ENCODE measurements around the gene CDK18. TPM values are rescaled to one million over a fixed set of nuclear protein-coding genes. Genes with fewer than 3 reads are reported as not detected.

Gene CDK18
- polyA plus RNA-seq, 1 donor (not counting 4 experiments of a cell fraction or from before 2014, with no cell fraction given) = 10.9 TPM

- peaks cover 0 to 7% of the 10 kb centered on the region in 2 experiments for H3K36me3 ChIP-seq (ENCODE audit: control insufficient read depth in 2 of 2, extremely low read depth in 1 of 2, insufficient read depth in 2 of 2, low read length in 2 of 2)
- H3K27me3 ChIP-seq (ENCODE audit: control insufficient read depth, extremely low read depth, insufficient read depth, low read length) = no peaks in the 10 kb centered on the region
- dilution Hi-C loops (cut with MboI; ENCODE audit: extremely low pct_ligation_motif_present, low sequenced_read_pairs) = no loop called here
- no peak overlapping the region for H3K4me2 ChIP-seq (ENCODE audit: control insufficient read depth, extremely low read depth, insufficient read depth, low read depth, low read length)
- DNase-seq (ENCODE audit: low read depth, low spot score) = no peak
- H3K9me1 ChIP-seq (ENCODE audit: control insufficient read depth, extremely low read depth, insufficient read depth, low read length) = no peaks in the 10 kb centered on the region
- peaks cover 2% of the 10 kb centered on the region for H3K79me2 ChIP-seq (ENCODE audit: control insufficient read depth, insufficient read depth, low read length)
- no peak for FAIRE-seq
- no peaks in the 10 kb centered on the region for H3K9me3 ChIP-seq (ENCODE audit: control insufficient read depth, low read depth, low read length)
- no peak overlapping the region for H3K4me3 ChIP-seq (ENCODE audit: control insufficient read depth in 2 of 3, extremely low read depth in 1 of 3, insufficient read depth in 2 of 3, low read depth in 1 of 3, low read length in 3 of 3)
- H3K4me1 ChIP-seq (ENCODE audit: control insufficient read depth, extremely low read depth, insufficient read depth, low read length) = no peaks in the 10 kb centered on the region
- H4K20me1 ChIP-seq (ENCODE audit: control insufficient read depth, extremely low read depth, insufficient read depth, low read length) = no peaks in the 10 kb centered on the region
- no peak overlapping the region for H2AFZ ChIP-seq (ENCODE audit: control insufficient read depth, low read length)
- H3K9ac ChIP-seq (ENCODE audit: control insufficient read depth, extremely low read depth, insufficient read depth, low read length) = no peak overlapping the region
- TF ChIP-seq CTCF (optimal IDR thresholded peaks at IDR 0.05 in 1 of 3, IDR thresholded peaks at IDR 0.05 in 1 of 3, conservative IDR thresholded peaks at IDR 0.05 in 1 of 3; ENCODE audit: extremely low read depth in 1 of 3, insufficient read depth in 2 of 3, low read length in 3 of 3) (no peak), EZH2 (IDR thresholded peaks at IDR 0.05; ENCODE audit: low read length) (no peak)
- H3K27ac ChIP-seq (ENCODE audit: control insufficient read depth, insufficient read depth, low read length) = no peak overlapping the region
These were observed 7.9 kb downstream of the CDK18 start for GRCh38 chr1:205512059-205513045.

- peaks cover 0 to 5% of the 10 kb centered on the region in 2 experiments for H3K36me3 ChIP-seq (ENCODE audit: control insufficient read depth in 2 of 2, extremely low read depth in 1 of 2, insufficient read depth in 2 of 2, low read length in 2 of 2)
- DNase-seq (ENCODE audit: low read depth, low spot score) = no peak
- H3K4me3 ChIP-seq (ENCODE audit: control insufficient read depth in 2 of 3, extremely low read depth in 1 of 3, insufficient read depth in 2 of 3, low read depth in 1 of 3, low read length in 3 of 3) = no peak overlapping the region
- no peaks in the 10 kb centered on the region for H4K20me1 ChIP-seq (ENCODE audit: control insufficient read depth, extremely low read depth, insufficient read depth, low read length)
- H3K9me3 ChIP-seq (ENCODE audit: control insufficient read depth, low read depth, low read length) = no peaks in the 10 kb centered on the region
- H3K9me1 ChIP-seq (ENCODE audit: control insufficient read depth, extremely low read depth, insufficient read depth, low read length) = no peaks in the 10 kb centered on the region
- H3K27ac ChIP-seq (ENCODE audit: control insufficient read depth, insufficient read depth, low read length) = no peak overlapping the region
- no peak overlapping the region for H3K9ac ChIP-seq (ENCODE audit: control insufficient read depth, extremely low read depth, insufficient read depth, low read length)
- H3K79me2 ChIP-seq (ENCODE audit: control insufficient read depth, insufficient read depth, low read length) = no peaks in the 10 kb centered on the region
- dilution Hi-C loops (cut with MboI; ENCODE audit: extremely low pct_ligation_motif_present, low sequenced_read_pairs) = no loop called here
- no peaks in the 10 kb centered on the region for H3K4me1 ChIP-seq (ENCODE audit: control insufficient read depth, extremely low read depth, insufficient read depth, low read length)
- H3K4me2 ChIP-seq (ENCODE audit: control insufficient read depth, extremely low read depth, insufficient read depth, low read depth, low read length) = no peak overlapping the region
- no peaks in the 10 kb centered on the region for H3K27me3 ChIP-seq (ENCODE audit: control insufficient read depth, extremely low read depth, insufficient read depth, low read length)
- TF ChIP-seq CTCF (optimal IDR thresholded peaks at IDR 0.05 in 1 of 3, IDR thresholded peaks at IDR 0.05 in 1 of 3, conservative IDR thresholded peaks at IDR 0.05 in 1 of 3; ENCODE audit: extremely low read depth in 1 of 3, insufficient read depth in 2 of 3, low read length in 3 of 3) = no peak
- TF ChIP-seq EZH2 (IDR thresholded peaks at IDR 0.05; ENCODE audit: low read length) = no peak
- H2AFZ ChIP-seq (ENCODE audit: control insufficient read depth, low read length) = no peak overlapping the region
- FAIRE-seq = no peak
These were observed 9.3 kb downstream of the CDK18 start for GRCh38 chr1:205513774-205514173.

Measured in keratinocyte (primary cell).